Measurements from ENCODE around the gene HRAS.

The HRAS gene

DNA sequence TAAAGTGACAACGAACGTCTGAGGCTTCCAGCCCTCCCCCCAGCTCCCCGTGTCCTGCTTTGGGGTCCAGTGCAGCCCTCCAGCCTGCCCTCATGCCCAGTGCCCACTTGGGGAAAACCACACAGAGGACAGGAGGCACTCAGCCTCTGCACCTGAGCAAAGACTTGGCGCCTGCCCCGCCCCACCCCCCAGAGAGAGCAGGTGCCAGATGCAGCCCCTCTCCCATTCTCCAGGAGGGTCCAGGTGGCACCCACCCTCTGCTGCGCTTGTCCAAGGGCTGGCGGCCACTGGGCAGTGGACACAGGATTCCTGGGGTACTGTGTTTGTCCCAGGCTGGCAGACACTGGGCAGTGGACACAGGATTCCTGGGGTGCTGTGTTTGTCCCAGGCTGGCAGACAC lies 44.0 kb downstream of the HRAS start:
- DNase-seq: no peak

DNA sequence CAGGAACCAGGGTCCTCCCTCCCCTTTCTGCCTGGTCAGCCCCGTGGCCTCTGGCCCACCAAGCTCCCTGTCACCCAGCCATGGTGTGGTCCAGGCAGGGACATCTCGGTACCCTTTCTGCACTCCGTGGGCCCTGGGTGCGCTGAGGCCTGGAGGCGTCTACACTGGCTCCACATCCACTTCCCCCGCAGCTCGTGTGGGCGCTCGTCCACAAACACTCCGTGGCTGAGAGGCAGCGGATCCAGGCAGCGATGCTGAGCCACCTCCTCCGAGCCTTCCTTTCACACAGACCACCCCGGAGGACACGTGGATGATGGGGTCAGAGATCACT lies 44.5 kb downstream of the HRAS start:
- DNase-seq: no peak

DNA sequence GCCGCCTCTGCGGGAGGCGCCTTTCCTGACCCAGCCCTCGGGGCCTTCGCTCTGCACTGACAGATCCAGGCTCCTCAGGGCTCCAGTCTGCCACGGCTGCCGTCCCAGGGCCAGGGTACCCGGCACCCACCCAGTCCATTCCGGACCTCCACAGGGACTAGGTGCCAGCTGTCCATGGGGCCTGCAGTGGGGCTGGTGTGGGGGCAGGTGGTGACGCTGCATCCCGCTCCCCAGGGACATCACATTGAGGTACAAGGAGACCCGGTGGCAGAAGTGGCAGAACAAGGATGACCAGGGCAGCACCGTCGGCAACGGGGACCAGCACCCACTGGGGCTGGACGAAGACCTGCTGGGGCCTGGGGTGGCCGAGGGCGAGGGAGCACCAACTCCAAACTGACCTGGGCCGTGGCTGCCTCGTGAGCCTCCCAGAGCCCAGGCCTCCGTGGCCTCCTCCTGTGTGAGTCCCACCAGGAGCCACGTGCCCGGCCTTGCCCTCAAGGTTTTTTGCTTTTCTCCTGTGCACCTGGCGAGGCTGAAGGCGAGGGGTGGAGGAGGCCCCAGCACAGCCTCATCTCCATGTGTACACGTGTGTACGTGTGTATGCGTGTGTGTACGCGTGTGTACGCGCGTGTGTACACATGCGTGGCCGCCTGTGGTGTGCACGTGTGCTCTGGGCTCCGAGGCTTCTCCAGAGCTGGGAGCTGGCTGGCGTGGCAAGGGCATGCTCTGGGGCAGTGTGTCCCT lies 45.0 kb downstream of the HRAS start:
- no peak for DNase-seq

DNA sequence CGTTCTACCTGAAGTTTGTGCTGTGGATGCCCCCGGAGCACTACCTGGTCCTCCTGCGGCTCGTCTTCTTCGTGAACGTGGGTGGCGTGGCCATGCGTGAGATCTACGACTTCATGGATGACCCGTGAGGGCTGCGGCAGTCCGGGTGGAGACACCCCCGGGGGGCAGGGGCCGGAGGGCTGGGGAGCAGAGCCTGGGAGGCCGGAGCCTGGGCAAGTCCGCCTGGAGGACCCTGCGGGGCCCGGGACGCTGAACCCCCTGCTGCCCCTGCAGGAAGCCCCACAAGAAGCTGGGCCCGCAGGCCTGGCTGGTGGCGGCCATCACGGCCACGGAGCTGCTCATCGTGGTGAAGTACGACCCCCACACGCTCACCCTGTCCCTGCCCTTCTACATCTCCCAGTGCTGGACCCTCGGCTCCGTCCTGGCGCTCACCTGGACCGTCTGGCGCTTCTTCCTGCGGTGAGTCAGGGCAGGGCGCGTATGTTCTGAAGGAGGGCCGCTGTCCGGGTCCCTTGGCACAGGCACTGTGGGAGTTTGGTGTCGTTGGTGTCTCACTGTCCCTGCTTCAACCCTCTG lies 45.7 kb downstream of the HRAS start:
- no peak for DNase-seq

DNA sequence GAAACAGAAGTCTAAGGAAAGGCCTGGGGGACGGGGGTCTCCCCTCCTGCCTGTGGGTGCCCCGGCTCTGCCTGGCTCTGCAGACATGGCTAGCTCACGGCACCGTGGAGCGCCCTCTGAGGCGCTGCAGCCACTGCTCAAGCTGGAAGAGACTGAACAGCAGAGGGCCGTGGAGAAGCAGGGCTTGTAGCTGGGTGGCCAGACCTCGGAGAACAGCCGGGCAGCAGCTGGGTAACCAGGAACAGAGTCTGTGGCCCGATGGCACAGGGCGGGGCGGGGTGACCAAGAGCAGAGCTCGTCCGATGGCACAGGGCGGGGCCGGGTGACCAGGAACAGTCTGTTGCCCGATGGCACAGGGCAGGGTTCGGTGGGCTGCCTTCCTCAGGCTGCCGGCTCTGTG lies 46.4 kb downstream of the HRAS start:
- no peak for DNase-seq

DNA sequence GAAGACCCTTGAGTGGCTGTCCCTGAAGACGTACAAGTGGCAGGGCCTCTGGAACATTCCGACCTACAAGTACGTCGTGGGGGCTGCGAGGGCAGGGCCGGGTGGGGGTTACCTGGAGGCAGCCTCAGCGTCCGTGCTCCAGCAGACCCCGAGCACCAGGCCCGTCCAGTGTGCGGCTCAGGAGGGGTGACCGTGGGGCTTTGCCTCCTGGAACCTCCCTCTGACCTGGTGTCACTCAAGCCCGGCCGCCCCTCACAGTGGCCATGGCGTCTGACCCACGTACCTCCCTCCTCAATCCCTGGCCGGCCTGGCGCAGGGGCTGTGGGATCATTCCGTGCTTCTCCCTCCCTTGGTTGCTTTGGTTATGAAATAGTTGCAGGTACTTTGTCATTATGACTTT lies 46.8 kb downstream of the HRAS start:
- DNase-seq: no peak

DNA sequence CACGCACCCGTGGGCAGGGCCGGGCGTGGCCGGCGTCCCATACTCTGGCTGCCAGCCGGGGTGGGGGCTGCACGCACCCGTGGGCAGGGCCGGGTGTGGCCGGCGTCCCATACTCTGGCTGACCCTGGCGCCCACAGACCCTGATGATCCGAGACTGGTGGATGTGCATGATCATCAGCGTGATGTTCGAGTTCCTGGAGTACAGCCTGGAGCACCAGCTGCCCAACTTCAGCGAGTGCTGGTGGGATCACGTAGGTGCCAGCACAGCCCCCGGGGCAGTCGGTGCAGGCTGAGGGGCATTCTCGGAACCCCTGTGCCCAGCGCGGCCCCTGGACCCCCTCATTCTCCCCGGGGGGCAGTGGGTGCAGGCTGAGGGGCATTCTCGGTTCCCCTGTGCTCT lies 47.3 kb downstream of the HRAS start:
- no peak for DNase-seq

DNA sequence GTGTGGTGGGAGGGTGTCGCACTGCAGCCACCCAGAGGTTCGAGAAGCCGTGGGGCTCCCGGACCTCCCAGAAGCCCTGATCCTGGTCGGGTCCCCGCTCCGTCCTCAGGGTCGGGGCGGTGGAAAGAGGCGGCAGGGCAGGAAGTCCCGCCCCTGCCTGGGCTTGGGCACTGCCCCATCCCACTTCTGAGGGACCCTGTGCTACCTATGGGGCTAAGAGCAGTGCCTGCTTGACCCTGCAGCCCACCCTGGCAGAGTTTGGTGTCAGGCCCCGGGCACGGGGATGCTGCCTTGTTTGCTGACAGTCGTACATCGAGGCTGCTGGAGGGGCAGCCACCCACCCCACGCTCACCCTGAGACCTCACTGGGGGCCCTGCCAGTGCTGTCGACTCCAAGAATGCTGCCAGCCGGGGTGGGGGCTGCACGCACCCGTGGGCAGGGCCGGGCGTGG lies 47.8 kb downstream of the HRAS start:
- DNase-seq: no peak

DNA sequence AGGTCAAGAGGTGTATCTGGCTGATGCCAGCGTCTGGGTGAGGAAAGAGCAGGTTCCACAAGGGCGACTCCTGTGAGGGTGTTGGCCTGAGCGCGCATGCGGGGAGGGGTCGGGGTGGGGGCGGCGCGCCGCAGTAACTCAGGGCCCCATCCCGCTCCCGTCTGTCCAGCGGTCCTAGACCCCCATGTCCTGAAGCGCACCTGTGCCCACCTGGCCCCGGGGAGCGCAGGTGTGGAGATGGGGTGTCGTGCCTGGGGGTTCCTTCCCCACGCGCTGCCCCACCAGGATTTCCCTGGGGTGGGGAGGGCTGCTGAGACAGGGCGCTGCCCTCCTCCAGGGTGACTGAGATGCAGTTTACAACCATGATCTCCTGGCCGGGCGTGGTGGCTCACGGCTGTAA lies 49.2 kb downstream of the HRAS start:
- DNase-seq: no peak

DNA sequence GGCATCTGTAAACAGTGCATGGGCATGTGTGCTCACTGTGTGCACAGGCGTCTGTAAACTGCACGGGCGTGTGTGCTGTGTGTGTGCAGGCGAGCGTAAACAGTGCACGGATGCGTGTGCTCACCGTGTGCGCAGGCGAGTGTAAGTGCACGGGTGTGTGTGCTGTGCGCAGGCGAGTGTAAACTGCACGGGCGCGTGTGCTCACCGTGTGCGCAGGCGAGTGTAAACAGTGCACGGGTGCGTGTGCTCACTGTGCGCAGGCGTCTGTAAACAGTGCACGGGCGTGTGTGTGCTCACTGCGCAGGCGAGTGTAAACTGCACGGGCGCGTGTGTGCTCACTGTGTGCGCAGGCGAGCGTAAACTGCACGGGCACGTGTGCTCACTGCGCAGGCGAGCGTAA lies 50.8 kb downstream of the HRAS start:
- no peak for DNase-seq

All from RPMI8226 (cell line).